Measurements from ENCODE around the gene CEP131.

The CEP131 gene

DNA sequence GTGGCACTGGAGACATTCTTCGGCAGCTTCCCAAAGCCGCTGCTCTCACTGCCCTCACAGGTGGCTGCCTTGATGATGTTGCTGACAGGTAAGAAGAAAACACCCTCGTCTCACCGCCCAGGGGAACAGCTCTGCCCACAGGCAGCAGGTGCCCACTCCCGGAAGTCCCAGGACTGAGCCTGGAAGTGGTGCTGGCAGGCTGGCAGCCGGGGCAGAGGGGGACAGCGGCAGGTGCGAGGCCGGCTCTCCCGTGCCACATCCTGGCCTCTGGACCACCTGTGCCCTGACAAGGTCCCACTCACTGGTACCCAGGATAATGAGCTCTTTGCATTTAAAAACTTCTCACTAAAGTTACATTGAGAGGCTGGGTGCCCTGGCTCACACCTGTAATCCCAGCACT is 20.4 kb downstream of the CEP131 start:
- Histone ChIP-seq H3K27me3 (ENCODE audit: insufficient read depth, low read depth, severe bottlenecking) (no peaks in the 10 kb centered on the region), H3K9me3 (ENCODE audit: severe bottlenecking) (no peaks in the 10 kb centered on the region), H3K27ac (no peak overlapping the region), H3K4me3 (ENCODE audit: low read depth, low read length) (no peak overlapping the region), H3K36me3 (peaks cover 92% of the 10 kb centered on the region)
- TF ChIP-seq, protein P1, sequence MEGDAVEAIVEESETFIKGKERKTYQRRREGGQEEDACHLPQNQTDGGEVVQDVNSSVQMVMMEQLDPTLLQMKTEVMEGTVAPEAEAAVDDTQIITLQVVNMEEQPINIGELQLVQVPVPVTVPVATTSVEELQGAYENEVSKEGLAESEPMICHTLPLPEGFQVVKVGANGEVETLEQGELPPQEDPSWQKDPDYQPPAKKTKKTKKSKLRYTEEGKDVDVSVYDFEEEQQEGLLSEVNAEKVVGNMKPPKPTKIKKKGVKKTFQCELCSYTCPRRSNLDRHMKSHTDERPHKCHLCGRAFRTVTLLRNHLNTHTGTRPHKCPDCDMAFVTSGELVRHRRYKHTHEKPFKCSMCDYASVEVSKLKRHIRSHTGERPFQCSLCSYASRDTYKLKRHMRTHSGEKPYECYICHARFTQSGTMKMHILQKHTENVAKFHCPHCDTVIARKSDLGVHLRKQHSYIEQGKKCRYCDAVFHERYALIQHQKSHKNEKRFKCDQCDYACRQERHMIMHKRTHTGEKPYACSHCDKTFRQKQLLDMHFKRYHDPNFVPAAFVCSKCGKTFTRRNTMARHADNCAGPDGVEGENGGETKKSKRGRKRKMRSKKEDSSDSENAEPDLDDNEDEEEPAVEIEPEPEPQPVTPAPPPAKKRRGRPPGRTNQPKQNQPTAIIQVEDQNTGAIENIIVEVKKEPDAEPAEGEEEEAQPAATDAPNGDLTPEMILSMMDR (IDR thresholded peaks at IDR 0.05; ENCODE audit: low read depth, low read length), result no peak
- DNase-seq, result no peak

DNA sequence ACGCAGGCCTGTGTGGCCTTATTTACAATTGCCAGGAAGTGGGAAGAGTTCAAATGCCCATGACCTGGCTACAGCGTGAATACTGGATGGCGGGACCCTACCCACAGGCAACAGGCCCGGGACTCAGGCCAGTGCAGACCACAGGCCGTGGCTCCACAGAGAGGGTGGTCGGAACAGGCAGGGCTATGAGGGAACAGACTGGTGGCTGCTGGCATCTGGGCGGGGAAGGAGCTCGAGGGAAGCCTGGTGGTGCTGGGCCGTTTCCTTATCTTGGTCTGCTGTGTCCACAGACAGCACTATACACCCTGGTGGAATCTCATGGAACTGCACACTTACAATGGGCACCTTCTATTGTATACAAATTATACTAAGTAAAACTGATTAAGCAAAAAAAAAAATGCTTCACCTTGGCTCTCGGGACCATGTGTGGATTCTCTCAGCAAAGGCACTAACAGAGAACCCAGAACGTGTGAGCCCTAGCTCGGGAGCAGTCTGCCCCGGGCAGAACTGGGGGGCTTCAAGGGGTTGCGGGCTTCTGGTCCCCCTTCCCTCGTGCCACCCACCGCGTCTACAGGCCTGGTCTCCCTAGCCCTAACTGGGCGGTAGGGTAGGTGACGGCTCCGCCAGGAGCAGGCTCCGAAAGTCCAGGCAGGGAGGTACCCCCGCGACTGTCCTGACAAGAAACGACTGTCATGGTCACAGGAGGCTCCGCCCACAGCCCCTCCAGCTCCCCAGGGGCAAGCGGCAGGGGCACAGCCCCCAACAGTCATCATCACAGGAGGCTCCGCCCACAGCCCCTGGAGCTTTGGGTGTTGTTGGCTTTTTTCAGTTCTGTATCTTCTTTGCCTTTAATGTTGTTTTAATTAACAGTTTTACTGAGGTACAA is 21.8 kb downstream of the CEP131 start:
- no peaks in the 10 kb centered on the region for H3K27me3 ChIP-seq (ENCODE audit: insufficient read depth, low read depth, severe bottlenecking)
- no peaks in the 10 kb centered on the region for H3K9me3 ChIP-seq (ENCODE audit: severe bottlenecking)
- H3K36me3 ChIP-seq, result peaks cover 92% of the 10 kb centered on the region
- peak; percentile 84 for DNase-seq
- peak overlapping the region; percentile 33; the same call in 1 of the 2 replicates for H3K27ac ChIP-seq
- TF ChIP-seq, protein P1 (IDR thresholded peaks at IDR 0.05; ENCODE audit: low read depth, low read length), result peak; percentile 65
- no peak overlapping the region for H3K4me3 ChIP-seq (ENCODE audit: low read depth, low read length)

DNA sequence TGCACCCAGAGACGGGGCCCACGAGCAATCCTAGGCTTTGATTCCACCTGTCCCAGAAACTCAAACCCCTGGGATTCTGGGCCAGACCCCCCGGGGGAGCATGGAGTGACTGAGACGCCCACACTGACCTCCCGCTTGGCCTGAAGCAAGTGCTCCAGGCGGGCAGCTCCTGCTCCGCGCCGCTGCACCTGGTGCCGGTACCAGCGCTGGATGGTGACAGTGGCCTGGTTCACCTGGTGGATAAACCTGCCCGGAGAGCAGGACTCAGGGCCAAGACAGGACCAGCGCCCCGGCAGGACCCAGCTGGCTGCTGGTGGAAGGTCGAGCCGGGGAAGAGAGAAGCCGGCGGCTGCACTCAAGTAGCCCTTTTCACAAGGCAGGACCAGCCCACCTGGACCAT is 22.6 kb downstream of the CEP131 start:
- TF ChIP-seq, protein P1 (IDR thresholded peaks at IDR 0.05; ENCODE audit: low read depth, low read length), result no peak
- H3K27ac ChIP-seq, result peak overlapping the region; percentile 33
- peaks cover 95% of the 10 kb centered on the region for H3K36me3 ChIP-seq
- H3K27me3 ChIP-seq (ENCODE audit: insufficient read depth, low read depth, severe bottlenecking), result no peaks in the 10 kb centered on the region
- H3K9me3 ChIP-seq (ENCODE audit: severe bottlenecking), result no peaks in the 10 kb centered on the region
- no peak overlapping the region for H3K4me3 ChIP-seq (ENCODE audit: low read depth, low read length)
- no peak for DNase-seq

DNA sequence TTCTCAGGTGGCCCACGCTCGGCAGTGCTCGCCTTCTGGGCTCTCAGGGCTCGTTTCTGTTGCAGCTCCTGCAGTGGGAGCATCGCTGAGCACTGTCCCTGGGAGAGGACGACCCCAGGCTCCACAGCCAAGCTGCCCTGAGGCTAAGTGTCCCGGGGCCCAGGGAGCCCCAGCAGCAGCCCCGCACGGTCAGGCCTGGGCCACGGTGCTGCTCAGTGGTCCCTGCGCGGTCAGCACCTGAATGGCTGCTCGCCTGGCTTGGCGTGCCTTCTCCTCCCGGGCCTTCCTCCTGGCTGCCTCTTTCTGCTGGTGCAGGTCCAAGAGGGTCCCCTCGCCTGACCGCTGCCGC is 23.3 kb downstream of the CEP131 start:
- TF ChIP-seq, protein P1 (IDR thresholded peaks at IDR 0.05; ENCODE audit: low read depth, low read length), result no peak
- Histone ChIP-seq H3K4me3 (ENCODE audit: low read depth, low read length) (no peak overlapping the region), H3K9me3 (ENCODE audit: severe bottlenecking) (no peaks in the 10 kb centered on the region), H3K36me3 (peaks cover 96% of the 10 kb centered on the region), H3K27ac (no peak overlapping the region), H3K27me3 (ENCODE audit: insufficient read depth, low read depth, severe bottlenecking) (no peaks in the 10 kb centered on the region)
- DNase-seq, result no peak

DNA sequence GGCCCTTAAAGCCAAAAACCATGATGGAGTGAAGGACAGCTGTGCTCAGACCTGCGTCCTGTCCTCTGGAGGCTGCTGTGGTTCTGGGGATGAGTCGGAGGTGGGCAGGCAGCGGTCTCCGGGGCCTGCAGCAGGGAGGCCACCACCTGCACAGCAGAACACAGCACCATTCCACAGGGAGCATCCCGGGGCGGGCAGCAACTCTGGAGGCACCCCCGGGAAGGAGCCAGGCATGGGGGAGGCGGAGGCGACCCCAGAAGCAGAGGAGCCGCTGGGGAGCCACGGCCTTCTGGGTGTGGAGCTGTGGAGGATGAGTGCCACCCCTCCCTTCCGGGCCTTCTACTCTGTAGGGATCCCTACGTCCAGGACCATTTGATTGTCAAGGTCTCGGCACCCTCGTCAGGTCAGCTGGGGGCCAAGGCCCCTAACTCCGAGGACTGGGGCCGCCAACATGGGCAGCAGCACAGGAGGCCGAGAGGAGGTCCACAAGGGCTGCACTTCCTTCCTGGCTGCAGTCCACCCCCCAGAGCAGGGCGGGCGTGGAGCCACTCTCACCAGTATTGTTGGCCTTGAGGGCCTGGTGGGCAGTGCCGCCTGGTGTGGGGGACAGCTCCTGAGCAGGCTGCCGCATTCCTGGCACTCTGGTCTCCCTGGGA is 23.8 kb downstream of the CEP131 start:
- no peaks in the 10 kb centered on the region for H3K27me3 ChIP-seq (ENCODE audit: insufficient read depth, low read depth, severe bottlenecking)
- peaks cover 95% of the 10 kb centered on the region for H3K36me3 ChIP-seq
- TF ChIP-seq, protein P1 (IDR thresholded peaks at IDR 0.05; ENCODE audit: low read depth, low read length), result no peak
- H3K9me3 ChIP-seq (ENCODE audit: severe bottlenecking), result no peaks in the 10 kb centered on the region
- DNase-seq, result no peak
- no peak overlapping the region for H3K4me3 ChIP-seq (ENCODE audit: low read depth, low read length)
- peak overlapping the region; percentile 35 for H3K27ac ChIP-seq
